CD4-positive, alpha-beta T cell (primary cell): ENCODE results near the gene CGREF1. TPM values are rescaled to one million over a fixed set of nuclear protein-coding genes. Genes with fewer than 3 reads are reported as not detected.
"Not testable (repeated sequence)": the region's sequence is repeated elsewhere in the genome, so short reads cannot be mapped to it uniquely, and the experiment has no call there.

ENCODE experiments used
- ATAC-seq: fragments of 200-7000 bp; cut with Tn5 transposase; one replicate; pipeline ENCODE4 v1.10.0; 2022; ENCODE audit warnings: mild to moderate bottlenecking; ENCODE audit not compliant: poor library complexity
- CTCF ChIA-PET: fragments of 350-600 bp; sonication (Branson Sonifier 250); formaldehyde crosslinking; loops from one replicate; lab custom pipeline; 2021; ENCODE audit warnings: antibody characterized with exemption, inconsistent platforms; lab: Charles Lee
- POLR2A ChIA-PET: fragments of 350-600 bp; sonication (Branson Sonifier 250); formaldehyde crosslinking; loops from one replicate; lab custom pipeline; 2021; ENCODE audit warnings: antibody characterized with exemption, inconsistent platforms; lab: Charles Lee
- DNase-seq, 14 experiments: peaks; one replicate each; pipeline ENCODE4 v3.0.0-alpha.2; 2013 to 2020; ENCODE audit warnings: mixed read lengths in 2 of 14
- H3K27ac ChIP-seq, 2 donors: one replicate each; pipeline versions ENCODE4 v1.5.1 to v1.7.0; 2013; ENCODE audit warnings: low read length in 2 of 2, low read depth in 1 of 2, mild to moderate bottlenecking in 1 of 2
- H3K27me3 ChIP-seq, 2 experiments: 1 replicate in 1 of 2; 2 replicates in 1 of 2; pipeline versions ENCODE4 v1.6.1 to v1.7.0; 2013; ENCODE audit warnings: low read length in 2 of 2, control low read depth in 1 of 2, mild to moderate bottlenecking in 1 of 2, moderate library complexity in 1 of 2; ENCODE audit not compliant: insufficient read depth in 2 of 2, control insufficient read depth in 1 of 2
- H3K36me3 ChIP-seq: one replicate; pipeline ENCODE4 v1.6.1; 2013; ENCODE audit warnings: low read length, control low read depth; ENCODE audit not compliant: insufficient read depth
- H3K4me1 ChIP-seq: one replicate; pipeline ENCODE4 v1.6.1; 2013; ENCODE audit warnings: low read length, control low read depth; ENCODE audit not compliant: insufficient read depth
- H3K4me3 ChIP-seq: one replicate; pipeline ENCODE4 v1.5.1; 2013; ENCODE audit warnings: mild to moderate bottlenecking, low read length, moderate library complexity
- H3K9me3 ChIP-seq, 2 experiments: 1 replicate in 1 of 2; 2 replicates in 1 of 2; pipeline versions ENCODE4 v1.6.1 to v1.7.0; 2013; ENCODE audit warnings: low read length in 2 of 2, mild to moderate bottlenecking in 2 of 2, control low read depth in 1 of 2, moderate library complexity in 1 of 2; ENCODE audit not compliant: control insufficient read depth in 1 of 2, insufficient read depth in 1 of 2
- H3K27ac Mint-ChIP-seq: one replicate; pipeline ENCODE4 v1.8.0; 2020; ENCODE audit warnings: mixed read lengths
- H3K27me3 Mint-ChIP-seq: one replicate; pipeline ENCODE4 v1.8.0; 2021; ENCODE audit warnings: mixed read lengths
- H3K36me3 Mint-ChIP-seq: one replicate; pipeline ENCODE4 v1.8.0; 2021; ENCODE audit warnings: low read depth, mixed read lengths
- H3K4me1 Mint-ChIP-seq: one replicate; pipeline ENCODE4 v1.8.0; 2021; ENCODE audit warnings: low read depth, mixed read lengths
- H3K4me3 Mint-ChIP-seq: one replicate; pipeline ENCODE4 v1.8.0; 2020; ENCODE audit warnings: mild to moderate bottlenecking, mixed read lengths
- H3K9me3 Mint-ChIP-seq: one replicate; pipeline ENCODE4 v1.8.0; 2020; ENCODE audit warnings: mixed read lengths
- intact Hi-C, 2 experiments: fragments of 100-400 bp; cut with DNase I in 1 of 2; cut with micrococcal nuclease in 1 of 2; formaldehyde crosslinking; loops; one replicate each; pipeline versions ENCODE4 v1.15.1 to v1.9.0; 2023 to 2025; cut with DNase I, micrococcal nuclease
- total RNA-seq, 174 experiments: library from RNA in 2 of 174; stranded (reverse) in 2 of 174; gene quantifications; one replicate each; pipeline ENCODE4 v1.2.3 and lab custom pipeline; 2021 to 2026
- TF ChIP-seq, protein P1 (sequence below): fragments of 200-600 bp; IDR thresholded peaks from one replicate; pipeline ENCODE4 v1.8.0; 2022; ENCODE audit warnings: antibody characterized with exemption, mild to moderate bottlenecking

The CGREF1 gene
- total RNA-seq, 2 experiments from 2014 or later: not detected

DNA sequence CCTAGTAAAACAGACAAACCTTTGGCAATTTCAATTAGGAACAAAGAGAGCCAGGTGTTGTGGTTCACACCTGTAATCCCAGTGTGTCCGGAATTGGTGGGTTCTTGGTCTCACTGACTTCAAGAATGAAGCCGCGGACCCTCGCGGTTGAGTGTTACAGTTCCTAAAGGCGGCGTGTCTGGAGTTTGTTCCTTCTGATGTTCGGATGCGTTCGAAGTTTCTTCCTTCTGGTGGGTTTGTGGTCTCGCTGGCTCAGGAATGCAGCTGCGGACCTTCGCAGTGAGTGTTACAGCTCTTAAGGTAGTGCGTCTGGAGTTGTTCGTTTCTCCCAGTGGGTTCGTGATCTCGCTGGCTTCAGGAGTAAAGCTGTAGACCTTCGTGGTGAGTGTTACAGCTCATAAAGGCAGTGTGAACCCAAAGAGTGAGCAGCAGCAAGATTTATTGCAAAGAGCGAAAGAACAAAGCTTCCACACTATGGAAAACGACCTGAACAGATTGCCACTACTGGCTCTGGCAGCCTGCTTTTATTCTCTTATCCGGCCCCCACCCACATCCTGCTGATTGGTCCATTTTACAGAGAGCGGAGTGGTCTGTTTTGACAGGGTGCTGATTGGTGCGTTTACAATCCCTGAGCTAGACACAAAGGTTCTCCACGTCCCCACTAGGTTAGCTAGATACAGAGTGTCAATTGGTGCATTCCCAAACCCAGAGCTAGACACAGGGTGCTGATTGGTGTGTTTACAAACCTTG, 8.2 kb downstream of the CGREF1 start:
- H3K4me1 Mint-ChIP-seq, CTCF ChIA-PET, H3K36me3 Mint-ChIP-seq, H3K4me3 ChIP-seq, ATAC-seq, H3K9me3 Mint-ChIP-seq, H3K27ac ChIP-seq, H3K36me3 ChIP-seq, H3K4me3 Mint-ChIP-seq, DNase-seq, H3K9me3 ChIP-seq, H3K4me1 ChIP-seq, H3K27ac Mint-ChIP-seq, H3K27me3 ChIP-seq, POLR2A ChIA-PET: not testable (repeated sequence)
- peaks cover 19% of the 10 kb centered on the region for H3K27me3 Mint-ChIP-seq
- intact Hi-C loops: loop anchor here in 1 of 2 experiments (5.0 kb wide), 1 partner anchor 37 kb away; the partner anchor contains the start of gene TCF23

DNA sequence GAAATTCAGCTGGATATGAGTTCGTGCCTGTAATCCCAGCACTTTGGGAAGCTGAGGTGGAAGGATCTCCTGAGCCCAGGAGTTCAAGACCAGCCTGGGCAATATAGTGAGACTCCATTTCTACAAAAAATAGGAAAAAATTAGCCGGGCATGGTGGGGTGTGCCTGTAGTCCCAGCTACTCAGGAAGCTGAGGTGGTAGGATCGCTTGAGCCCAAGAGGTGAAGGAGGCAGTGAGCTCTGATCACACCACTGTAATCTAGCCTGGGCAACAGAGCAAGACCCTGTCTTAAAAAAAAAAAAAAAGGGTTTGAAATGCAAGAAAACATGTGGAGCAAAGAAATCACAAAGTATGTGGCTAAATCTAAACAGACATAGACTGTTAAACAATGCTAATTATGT, 9.8 kb downstream of the CGREF1 start:
- ATAC-seq (no peak), DNase-seq (no peak)
- H3K4me1 Mint-ChIP-seq: no peaks in the 10 kb centered on the region
- CTCF ChIA-PET: interaction anchor here (0.7 kb wide), 1 partner anchor 30 kb away, joined by 4 read pairs; no protein-coding TSS in a partner anchor
- Histone ChIP-seq H3K27me3 (no peaks in the 10 kb centered on the region), H3K4me1 (no peaks in the 10 kb centered on the region), H3K27ac (no peak overlapping the region), H3K9me3 (no peaks in the 10 kb centered on the region), H3K4me3 (no peak overlapping the region), H3K36me3 (no peaks in the 10 kb centered on the region)
- intact Hi-C loops: no loop called here
- H3K4me3 Mint-ChIP-seq: no peak overlapping the region
- peaks cover 19% of the 10 kb centered on the region for H3K27me3 Mint-ChIP-seq
- no peaks in the 10 kb centered on the region for H3K9me3 Mint-ChIP-seq
- POLR2A ChIA-PET: interaction anchor here (0.6 kb wide), 1 partner anchor 74 kb away, joined by 3 read pairs; no protein-coding TSS in a partner anchor
- H3K27ac Mint-ChIP-seq: no peak overlapping the region
- TF ChIP-seq, protein P1, sequence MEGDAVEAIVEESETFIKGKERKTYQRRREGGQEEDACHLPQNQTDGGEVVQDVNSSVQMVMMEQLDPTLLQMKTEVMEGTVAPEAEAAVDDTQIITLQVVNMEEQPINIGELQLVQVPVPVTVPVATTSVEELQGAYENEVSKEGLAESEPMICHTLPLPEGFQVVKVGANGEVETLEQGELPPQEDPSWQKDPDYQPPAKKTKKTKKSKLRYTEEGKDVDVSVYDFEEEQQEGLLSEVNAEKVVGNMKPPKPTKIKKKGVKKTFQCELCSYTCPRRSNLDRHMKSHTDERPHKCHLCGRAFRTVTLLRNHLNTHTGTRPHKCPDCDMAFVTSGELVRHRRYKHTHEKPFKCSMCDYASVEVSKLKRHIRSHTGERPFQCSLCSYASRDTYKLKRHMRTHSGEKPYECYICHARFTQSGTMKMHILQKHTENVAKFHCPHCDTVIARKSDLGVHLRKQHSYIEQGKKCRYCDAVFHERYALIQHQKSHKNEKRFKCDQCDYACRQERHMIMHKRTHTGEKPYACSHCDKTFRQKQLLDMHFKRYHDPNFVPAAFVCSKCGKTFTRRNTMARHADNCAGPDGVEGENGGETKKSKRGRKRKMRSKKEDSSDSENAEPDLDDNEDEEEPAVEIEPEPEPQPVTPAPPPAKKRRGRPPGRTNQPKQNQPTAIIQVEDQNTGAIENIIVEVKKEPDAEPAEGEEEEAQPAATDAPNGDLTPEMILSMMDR: no peak
- no peaks in the 10 kb centered on the region for H3K36me3 Mint-ChIP-seq

DNA sequence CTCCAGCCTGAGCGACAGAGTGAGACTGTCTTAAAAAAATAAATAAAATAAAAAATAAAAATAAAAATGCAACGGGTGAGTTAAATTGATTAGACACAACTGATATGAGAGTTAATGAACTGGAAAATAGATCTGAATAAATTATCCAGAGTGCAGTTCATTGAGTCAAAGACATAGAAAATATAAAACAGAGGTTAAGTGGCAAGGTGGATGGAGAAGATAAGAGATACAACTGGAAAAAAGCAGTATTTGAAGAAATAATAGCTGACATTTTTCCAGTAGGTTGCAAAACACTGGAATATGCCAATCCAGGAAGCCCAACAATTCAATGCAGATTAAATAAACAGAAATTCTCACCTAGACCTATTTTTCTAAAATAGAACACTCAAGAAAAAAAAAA, 10.7 kb downstream of the CGREF1 start:
- DNase-seq (no peak), ATAC-seq (no peak)
- Histone ChIP-seq H3K27ac (no peak overlapping the region), H3K4me1 (no peaks in the 10 kb centered on the region), H3K9me3 (no peaks in the 10 kb centered on the region), H3K4me3 (no peak overlapping the region), H3K27me3 (no peaks in the 10 kb centered on the region), H3K36me3 (no peaks in the 10 kb centered on the region)
- ChIA-PET POLR2A (no interaction called here), CTCF (interaction anchor here (0.7 kb wide), 2 partner anchors 32 to 35 kb away, joined by 3 read pairs; no protein-coding TSS in a partner anchor)
- Mint-ChIP-seq H3K4me1 (no peaks in the 10 kb centered on the region), H3K9me3 (no peaks in the 10 kb centered on the region), H3K36me3 (no peaks in the 10 kb centered on the region), H3K27ac (no peak overlapping the region), H3K4me3 (no peak overlapping the region), H3K27me3 (peaks cover 19% of the 10 kb centered on the region)
- intact Hi-C loops: no loop called here
- TF ChIP-seq, protein P1: no peak
